NT2/D1 (cell line): ENCODE results near the gene NOL12.

Source experiments
- SUZ12 ChIP-seq: IDR thresholded peaks from 2 replicates; pipeline ENCODE4 v1.6.1; 2011; ENCODE audit not compliant: insufficient read length, insufficient read depth; ENCODE audit errors: extremely low read depth
- YY1 ChIP-seq: IDR thresholded peaks from 2 replicates; pipeline ENCODE4 v1.6.1; 2011; ENCODE audit not compliant: insufficient read length, insufficient read depth
- ZNF274 ChIP-seq: IDR thresholded peaks from 2 replicates; pipeline ENCODE4 v1.6.1; 2011; ENCODE audit warnings: mild to moderate bottlenecking, low read depth, low read length

- TF ChIP-seq ZNF274 (no peak), SUZ12 (no peak), YY1 (no peak)
Measured at GRCh38 chr22:37684803-37685615, 1.1 kb upstream of the NOL12 start.
